ENCODE results near the gene ZSCAN32.

GRCh38 chr16:3444032-3444388 lies 43.2 kb upstream of the ZSCAN32 start:
- TF ChIP-seq CTCF (IDR thresholded peaks at IDR 0.05), result no peak
- no peak for TF ChIP-seq POLR2AphosphoS5 (IDR thresholded peaks at IDR 0.05; ENCODE audit: low read depth, low read length)
- TF ChIP-seq SIN3A (IDR thresholded peaks at IDR 0.05; ENCODE audit: borderline replicate concordance, insufficient read depth, low read depth, low read length), result 0 out of 2 replicates have a peak, but pooled peaks have one; percentile 4

Data from Panc1 (cell line).